OCI-LY7 (cell line): Measurements from ENCODE around the gene MTF2. TPM values are rescaled to one million over a fixed set of nuclear protein-coding genes. Genes with fewer than 3 reads are reported as not detected.

Experiments
- BruUV-seq: library from RNA; stranded (reverse); fragments of 400-500 nt; replicated peaks from 2 replicates; lab custom pipeline; 2021; lab: Mats Ljungman, UMichigan
- CTCF ChIA-PET: fragments of 300-600 bp; sonication (Branson Sonifier 250); formaldehyde crosslinking; loops from one replicate; lab custom pipeline; 2022; ENCODE audit warnings: antibody characterized with exemption; ENCODE audit not compliant: unreplicated experiment; lab: Charles Lee
- POLR2A ChIA-PET: fragments of 300-600 bp; sonication (Branson Sonifier 250); formaldehyde crosslinking; loops from one replicate; lab custom pipeline; 2022; ENCODE audit warnings: antibody characterized with exemption; lab: Charles Lee
- DNase-seq: peaks from one replicate; pipeline ENCODE4 v3.0.0-alpha.2; 2015; ENCODE audit warnings: low spot score
- H2AFZ ChIP-seq: fragments of 200-600 bp; sonication (generic), shearing (Covaris generic); 2 replicates; pipeline ENCODE4 v1.6.1; 2014; ENCODE audit warnings: mild to moderate bottlenecking, antibody characterized with exemption, low read length, moderate library complexity
- H3K27ac ChIP-seq: fragments of 200-600 bp; sonication (generic); 2 replicates; pipeline ENCODE4 v1.5.1; 2014; ENCODE audit warnings: mixed run types, low read depth, mild to moderate bottlenecking, moderate library complexity, low read length, inconsistent platforms; ENCODE audit not compliant: poor library complexity, severe bottlenecking
- H3K36me3 ChIP-seq: fragments of 200-600 bp; sonication (generic); 2 replicates; pipeline ENCODE4 v1.6.1; 2014; ENCODE audit warnings: mild to moderate bottlenecking, antibody characterized with exemption, low read length, moderate library complexity, mixed read lengths; ENCODE audit not compliant: insufficient read depth
- H3K4me1 ChIP-seq: fragments of 200-600 bp; sonication (generic); 2 replicates; pipeline ENCODE4 v1.5.1; 2014; ENCODE audit warnings: mild to moderate bottlenecking, low read length; ENCODE audit not compliant: insufficient read depth, poor library complexity, severe bottlenecking
- H3K4me2 ChIP-seq: fragments of 200-600 bp; sonication (generic); 2 replicates; pipeline ENCODE4 v1.6.1; 2014; ENCODE audit warnings: mild to moderate bottlenecking, low read length
- H3K4me3 ChIP-seq: fragments of 200-600 bp; sonication (generic); 2 replicates; pipeline ENCODE4 v1.5.1; 2014; ENCODE audit warnings: mild to moderate bottlenecking, low read depth, low read length; ENCODE audit not compliant: poor library complexity, severe bottlenecking
- H3K79me2 ChIP-seq: fragments of 200-600 bp; sonication (generic); 2 replicates; pipeline ENCODE4 v1.6.1; 2016; ENCODE audit warnings: low read depth, mild to moderate bottlenecking, low read length, moderate library complexity, mixed read lengths; ENCODE audit not compliant: insufficient read depth
- H3K9me2 ChIP-seq: fragments of 200-600 bp; sonication (generic); 2 replicates; pipeline ENCODE4 v1.6.1; 2016; ENCODE audit warnings: mild to moderate bottlenecking, low read length, mixed read lengths; ENCODE audit not compliant: insufficient read depth
- H3K9me3 ChIP-seq: fragments of 200-600 bp; sonication (generic); 2 replicates; pipeline ENCODE4 v1.6.1; 2014; ENCODE audit warnings: mild to moderate bottlenecking, mixed run types, low read length, mixed read lengths
- H4K20me1 ChIP-seq: fragments of 200-600 bp; sonication (generic); 2 replicates; pipeline ENCODE4 v1.6.1; 2014; ENCODE audit warnings: mild to moderate bottlenecking, antibody characterized with exemption, low read length, moderate library complexity, mixed read lengths; ENCODE audit not compliant: insufficient read depth
- CTCF ChIP-seq: fragments of 200-600 bp; sonication (generic); conservative IDR thresholded peaks from 2 replicates; pipeline ENCODE4 v1.5.1; 2014; ENCODE audit warnings: mild to moderate bottlenecking, antibody characterized with exemption, low read length, moderate library complexity, mixed read lengths
- EZH2phosphoT487 ChIP-seq: fragments of 200-600 bp; sonication (generic); IDR thresholded peaks from 2 replicates; pipeline ENCODE4 v1.6.1; 2018; ENCODE audit warnings: low read depth, borderline replicate concordance, mild to moderate bottlenecking, mixed run types, antibody characterized with exemption, low read length, moderate library complexity, mixed read lengths
- intact Hi-C: fragments of 100-400 bp; cut with micrococcal nuclease; formaldehyde crosslinking; loops from one replicate; pipeline ENCODE4 v1.10.0; 2022; ENCODE audit not compliant: unreplicated experiment
- total RNA-seq, 2 experiments: library from RNA; depleted of rRNA in 1 of 2; stranded (reverse); fragments of >200 nt in 1 of 2; shearing (Covaris generic) in 1 of 2; gene quantifications; 2 replicates each; pipeline ENCODE4 v1.2.3, GENCODE V29; 2014 to 2022

The MTF2 gene
- total RNA-seq, 2 experiments from 2014 or later, result 48.1 to 112 TPM

- H3K9me2 ChIP-seq, result no peaks in the 10 kb centered on the region
- H3K4me3 ChIP-seq, result no peak overlapping the region
- H3K9me3 ChIP-seq, result no peaks in the 10 kb centered on the region
- H3K36me3 ChIP-seq, result peaks cover 86% of the 10 kb centered on the region
- H2AFZ ChIP-seq, result no peak overlapping the region
- POLR2A ChIA-PET, result interaction anchor here (0.6 kb wide), 1 partner anchor 125 kb away, joined by 4 read pairs; no protein-coding TSS in a partner anchor
- peaks cover 9% of the 10 kb centered on the region; the same call in 1 of the 2 replicates for H4K20me1 ChIP-seq
- peaks cover 62% of the 10 kb centered on the region for H3K79me2 ChIP-seq
- peak overlapping the region; percentile 8; the same call in 1 of the 2 replicates for H3K4me2 ChIP-seq
- peaks cover 50% of the 10 kb centered on the region for H3K4me1 ChIP-seq
- no TSS peak for BruUV-seq
- intact Hi-C loops, result loop anchor here (10.0 kb wide), 1 partner anchor 352 kb away; the partner anchor contains the start of gene RPL5
- no peak for DNase-seq
- no peak overlapping the region for H3K27ac ChIP-seq
- CTCF ChIA-PET, result no interaction called here
- TF ChIP-seq EZH2phosphoT487, result no peak
- no peak for TF ChIP-seq CTCF
Measured at GRCh38 chr1:93186667-93187066, 107.6 kb downstream of the MTF2 start.

Other genes starting within 250 kb of the MTF2 start
- 1,862 and 2,614 TPM in 2 replicates for gene RPL5, start 247.2 kb upstream of the MTF2 start, total RNA-seq (2014; rRNA removed; shearing (Covaris generic))
- gene RPL5, start 247.2 kb upstream of the MTF2 start, total RNA-seq (2022), result 1,651 and 1,677 TPM in 2 replicates
- 13.0 and 13.5 TPM in 2 replicates for gene DIPK1A, start 117.8 kb upstream of the MTF2 start, total RNA-seq (2014; rRNA removed; shearing (Covaris generic))
- 25.4 and 26.2 TPM in 2 replicates for gene DIPK1A, start 117.8 kb upstream of the MTF2 start, total RNA-seq (2022)
- gene TMED5, start 101.1 kb downstream of the MTF2 start, total RNA-seq (2014; rRNA removed; shearing (Covaris generic)), result 40.3 and 43.1 TPM in 2 replicates
- gene TMED5, start 101.1 kb downstream of the MTF2 start, total RNA-seq (2022), result 49.1 and 49.2 TPM in 2 replicates
- 46.5 and 49.1 TPM in 2 replicates for gene CCDC18, start 101.4 kb downstream of the MTF2 start, total RNA-seq (2014; rRNA removed; shearing (Covaris generic))
- 59.0 and 67.9 TPM in 2 replicates for gene CCDC18, start 101.4 kb downstream of the MTF2 start, total RNA-seq (2022)